ENCODE data around the gene SSR2. TPM values are rescaled to one million over a fixed set of nuclear protein-coding genes. Genes with fewer than 3 reads are reported as not detected.

The SSR2 gene
- total RNA-seq, 1 donor from 2014 or later: 77.6 TPM

DNA sequence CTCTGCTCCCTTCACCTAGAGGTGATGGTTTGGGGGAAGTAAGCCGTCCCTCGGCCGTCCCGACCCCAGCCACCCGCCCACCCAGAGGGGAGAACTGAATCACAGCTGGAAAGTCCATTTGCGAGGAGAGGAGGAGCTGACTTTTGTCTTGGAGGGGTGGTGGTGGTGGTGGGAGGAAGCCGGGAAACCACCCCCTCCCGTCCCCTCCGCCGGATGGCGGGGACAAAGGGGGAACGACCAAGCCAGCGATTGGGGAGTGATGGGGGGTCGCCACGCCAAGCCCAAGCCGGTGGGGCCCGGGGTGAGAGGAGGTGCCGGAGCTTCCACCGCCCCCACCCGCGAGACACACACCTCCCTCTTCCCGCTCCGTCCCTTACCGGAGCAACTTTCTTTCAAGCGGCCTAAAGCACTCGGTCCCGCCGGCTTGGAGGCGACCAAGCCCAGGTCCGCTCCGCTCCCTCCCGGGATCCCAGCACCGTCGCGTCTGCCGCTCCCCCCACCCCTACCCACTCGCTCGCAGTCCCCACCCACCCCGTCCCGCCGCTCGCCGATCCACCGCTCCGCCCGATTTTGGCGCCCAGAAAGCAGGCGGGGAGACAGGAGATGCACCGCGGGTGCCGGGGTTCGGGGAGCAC, 42.9 kb downstream of the SSR2 start:
- TF ChIP-seq, protein P1, sequence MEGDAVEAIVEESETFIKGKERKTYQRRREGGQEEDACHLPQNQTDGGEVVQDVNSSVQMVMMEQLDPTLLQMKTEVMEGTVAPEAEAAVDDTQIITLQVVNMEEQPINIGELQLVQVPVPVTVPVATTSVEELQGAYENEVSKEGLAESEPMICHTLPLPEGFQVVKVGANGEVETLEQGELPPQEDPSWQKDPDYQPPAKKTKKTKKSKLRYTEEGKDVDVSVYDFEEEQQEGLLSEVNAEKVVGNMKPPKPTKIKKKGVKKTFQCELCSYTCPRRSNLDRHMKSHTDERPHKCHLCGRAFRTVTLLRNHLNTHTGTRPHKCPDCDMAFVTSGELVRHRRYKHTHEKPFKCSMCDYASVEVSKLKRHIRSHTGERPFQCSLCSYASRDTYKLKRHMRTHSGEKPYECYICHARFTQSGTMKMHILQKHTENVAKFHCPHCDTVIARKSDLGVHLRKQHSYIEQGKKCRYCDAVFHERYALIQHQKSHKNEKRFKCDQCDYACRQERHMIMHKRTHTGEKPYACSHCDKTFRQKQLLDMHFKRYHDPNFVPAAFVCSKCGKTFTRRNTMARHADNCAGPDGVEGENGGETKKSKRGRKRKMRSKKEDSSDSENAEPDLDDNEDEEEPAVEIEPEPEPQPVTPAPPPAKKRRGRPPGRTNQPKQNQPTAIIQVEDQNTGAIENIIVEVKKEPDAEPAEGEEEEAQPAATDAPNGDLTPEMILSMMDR (IDR thresholded peaks at IDR 0.05; ENCODE audit: borderline replicate concordance): no peak
- Histone ChIP-seq H3K27me3 (ENCODE audit: low read depth) (no peaks in the 10 kb centered on the region), H3K9me3 (replicated peaks) (no peaks in the 10 kb centered on the region), H3K4me1 (peaks cover 99% of the 10 kb centered on the region), H3K36me3 (peaks cover 6% of the 10 kb centered on the region), H3K27ac (replicated peaks) (peak overlapping the region; percentile 99), H3K4me3 (peak overlapping the region; percentile 77)
- intact Hi-C loops (cut with micrococcal nuclease): no loop called here
- DNase-seq: peak; percentile 61

DNA sequence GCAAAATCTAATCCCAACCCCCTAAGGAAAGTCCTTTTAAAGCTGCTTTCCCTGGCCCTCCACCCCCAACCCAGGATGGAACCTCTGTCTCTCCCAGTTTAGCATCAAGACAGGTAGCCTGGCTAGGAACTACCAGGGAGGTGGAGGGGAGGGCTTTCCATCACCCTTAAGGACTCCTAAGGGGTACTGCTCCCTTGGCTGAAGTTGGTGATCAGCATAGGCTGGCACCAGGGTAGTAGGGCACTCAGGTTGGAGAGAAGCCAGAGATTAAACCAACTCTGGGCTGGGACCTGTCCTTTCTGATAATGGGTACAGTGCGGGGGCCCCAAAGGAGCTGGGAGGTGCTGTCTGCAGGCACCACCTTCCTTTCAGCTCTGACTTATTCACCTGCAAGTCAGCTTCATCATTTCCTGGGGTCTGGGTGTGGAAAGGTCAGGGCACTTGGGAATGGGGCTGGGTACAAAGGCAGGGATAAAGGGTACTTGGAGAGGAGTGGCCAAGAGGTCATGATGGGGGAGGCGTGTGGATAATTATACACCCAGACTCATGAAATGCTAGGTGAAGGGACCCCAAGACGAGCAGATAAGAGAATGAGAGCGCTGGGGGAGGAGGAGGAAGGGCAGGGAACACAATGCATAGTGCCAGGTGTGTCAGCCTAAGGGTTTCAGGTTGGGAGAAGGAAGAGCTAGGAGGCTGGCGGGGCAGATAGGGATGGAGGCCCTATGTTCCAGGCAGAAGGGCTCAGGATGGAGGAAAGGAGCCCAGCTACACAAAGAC, 43.6 kb downstream of the SSR2 start:
- no peak for DNase-seq

DNA sequence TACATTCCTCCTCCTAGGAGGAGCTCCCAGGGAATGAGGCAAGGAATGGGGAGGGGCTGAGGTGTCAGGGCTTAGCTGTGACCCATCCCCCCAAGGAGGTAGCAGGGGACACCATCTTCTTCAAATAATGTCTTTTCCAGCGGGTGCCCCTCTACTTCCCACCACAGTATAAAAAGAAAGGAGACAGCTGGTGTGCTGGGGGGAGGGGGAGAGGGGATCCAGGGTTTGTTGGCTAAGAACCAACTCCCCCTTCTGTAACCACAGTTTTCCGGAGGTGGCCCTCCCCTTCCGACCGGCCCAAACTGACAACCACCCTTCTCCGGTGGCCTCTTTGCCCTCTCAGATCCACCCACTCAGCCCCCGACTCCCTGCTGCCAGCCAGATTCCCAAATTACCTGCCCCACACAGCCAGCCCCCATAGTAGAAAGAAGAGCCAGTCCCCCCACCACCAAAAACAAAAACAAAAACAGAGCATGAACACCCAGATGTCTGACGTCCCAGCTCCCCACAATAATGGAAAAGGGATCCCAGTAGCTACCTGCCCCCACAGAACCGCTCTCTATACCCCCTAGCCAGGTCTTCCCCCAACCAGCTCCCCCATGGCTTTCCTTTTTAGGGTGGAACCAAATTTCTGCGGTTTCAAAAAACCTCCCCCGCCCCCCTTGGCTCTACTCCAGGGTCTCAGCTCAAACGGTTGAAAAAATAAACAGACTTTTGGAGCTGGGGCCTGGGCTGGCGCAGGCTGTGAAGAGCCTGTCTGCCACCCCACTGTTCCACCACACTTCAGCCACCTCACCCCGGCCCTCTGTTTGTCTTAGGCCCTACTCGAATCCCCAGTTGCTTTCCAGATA, 44.5 kb downstream of the SSR2 start:
- H3K27ac ChIP-seq (replicated peaks): peak overlapping the region; percentile 99
- H3K9me3 ChIP-seq (replicated peaks): no peaks in the 10 kb centered on the region
- peak; percentile 82 for DNase-seq
- TF ChIP-seq, protein P1 (IDR thresholded peaks at IDR 0.05; ENCODE audit: borderline replicate concordance): no peak
- H3K4me3 ChIP-seq: peak overlapping the region; percentile 77
- intact Hi-C loops (cut with micrococcal nuclease): no loop called here
- no peaks in the 10 kb centered on the region for H3K27me3 ChIP-seq (ENCODE audit: low read depth)
- peaks cover 6% of the 10 kb centered on the region for H3K36me3 ChIP-seq
- peaks cover 99% of the 10 kb centered on the region for H3K4me1 ChIP-seq

More for the DNA sequence above, 43.6 kb downstream of the SSR2 start:
- H3K4me1 ChIP-seq: peaks cover 99% of the 10 kb centered on the region
- no peaks in the 10 kb centered on the region for H3K9me3 ChIP-seq (replicated peaks)
- intact Hi-C loops (cut with micrococcal nuclease): no loop called here
- H3K27ac ChIP-seq (replicated peaks): peak overlapping the region; percentile 99
- no peaks in the 10 kb centered on the region for H3K27me3 ChIP-seq (ENCODE audit: low read depth)
- peaks cover 6% of the 10 kb centered on the region for H3K36me3 ChIP-seq
- TF ChIP-seq, protein P1 (IDR thresholded peaks at IDR 0.05; ENCODE audit: borderline replicate concordance): no peak
- H3K4me3 ChIP-seq: peak overlapping the region; percentile 77

DNA sequence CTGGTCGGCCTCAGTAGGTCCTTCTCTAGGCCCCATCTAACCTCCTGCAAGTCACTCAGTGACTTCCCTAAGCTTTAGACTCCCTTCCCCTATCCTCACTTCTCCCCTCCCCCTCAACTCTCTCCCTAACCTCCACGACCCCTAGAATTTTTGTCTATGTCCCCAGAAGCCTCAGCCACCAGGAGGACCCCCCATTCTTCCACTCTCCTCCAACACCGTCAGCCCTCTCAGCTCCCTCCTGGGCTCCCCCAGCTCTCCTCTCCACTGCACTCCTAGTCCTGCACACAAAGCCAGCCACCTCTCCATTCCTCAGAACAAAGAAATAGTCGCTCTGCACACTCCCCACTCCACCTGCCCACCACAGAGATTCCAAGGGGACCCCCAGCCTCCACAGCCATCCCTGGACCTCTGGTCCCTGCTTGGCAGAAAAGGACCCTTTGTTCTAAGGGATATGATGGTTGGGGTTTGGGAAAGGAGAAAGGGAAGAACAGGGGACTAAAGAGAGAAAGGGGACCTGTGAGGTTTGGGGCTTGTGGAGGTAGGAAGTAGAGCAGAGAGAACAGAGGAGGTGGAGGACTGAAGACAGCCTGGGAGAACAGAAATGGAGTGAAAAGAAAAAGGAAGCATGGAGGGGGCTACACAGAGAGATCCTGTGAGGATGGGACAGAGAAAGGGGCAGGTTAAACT, 45.2 kb downstream of the SSR2 start:
- Histone ChIP-seq H3K27ac (replicated peaks) (peak overlapping the region; percentile 99), H3K4me1 (peaks cover 99% of the 10 kb centered on the region), H3K36me3 (peaks cover 6% of the 10 kb centered on the region), H3K9me3 (replicated peaks) (no peaks in the 10 kb centered on the region), H3K4me3 (peak overlapping the region; percentile 77), H3K27me3 (ENCODE audit: low read depth) (no peaks in the 10 kb centered on the region)
- TF ChIP-seq, protein P1 (IDR thresholded peaks at IDR 0.05; ENCODE audit: borderline replicate concordance): no peak
- DNase-seq: no peak
- intact Hi-C loops (cut with micrococcal nuclease): no loop called here

Data from left ventricle myocardium inferior (tissue), 1 donor.